Right atrium auricular region (tissue), 2 donors: ENCODE data around the gene ATP6V1B1. TPM values are rescaled to one million over a fixed set of nuclear protein-coding genes. Genes with fewer than 3 reads are reported as not detected.

Experiments
- DNase-seq: peaks from one replicate; pipeline ENCODE4 v3.0.0-alpha.2; 2019; ENCODE audit warnings: low spot score
- H3K27ac ChIP-seq, 2 donors: fragments of 200-600 bp; sonication (generic); 1 replicate in 1 of 2; 2 replicates in 1 of 2; pipeline ENCODE4 v1.5.1; 2016 to 2019
- H3K27me3 ChIP-seq, 2 donors: fragments of 200-600 bp; sonication (generic); one replicate each; pipeline versions ENCODE4 v1.5.1 to v1.6.0; 2017 to 2019
- H3K36me3 ChIP-seq: fragments of 200-600 bp; sonication (generic); one replicate; pipeline ENCODE4 v1.5.1; 2016
- H3K4me1 ChIP-seq, 2 donors: fragments of 200-600 bp; sonication (generic); one replicate each; pipeline versions ENCODE4 v1.5.1 to v1.6.0; 2017 to 2019
- H3K4me3 ChIP-seq, 2 donors: fragments of 200-600 bp; sonication (generic); 1 replicate in 1 of 2; 2 replicates in 1 of 2; pipeline ENCODE4 v1.5.1; 2017 to 2019; ENCODE audit warnings: mild to moderate bottlenecking in 1 of 2, moderate library complexity in 1 of 2
- H3K9me3 ChIP-seq, 2 donors: fragments of 200-600 bp; sonication (generic); one replicate each; pipeline ENCODE4 v1.5.1; 2019
- CTCF ChIP-seq, 2 donors: fragments of 200-600 bp; sonication (generic); IDR thresholded peaks; one replicate each; pipeline ENCODE4 v1.5.1; 2019; ENCODE audit warnings: antibody characterized with exemption in 2 of 2
- total RNA-seq, 2 donors: library from RNA; depleted of rRNA; stranded (reverse); fragments of >200 nt; gene quantifications; one replicate each; pipeline ENCODE4 v1.1.0, GENCODE V29; 2016

The ATP6V1B1 gene
- total RNA-seq, 2 donors from 2014 or later, result not detected

- no peak overlapping the region for H3K27ac ChIP-seq
- TF ChIP-seq CTCF (IDR thresholded peaks at IDR 0.05), result no peak
- no peaks in the 10 kb centered on the region for H3K9me3 ChIP-seq
- peaks cover 54% of the 10 kb centered on the region for H3K36me3 ChIP-seq
- peaks cover 0 to 27% of the 10 kb centered on the region in 2 donors for H3K4me1 ChIP-seq
- DNase-seq, result peak; percentile 28
- H3K4me3 ChIP-seq, result no peak overlapping the region
- no peaks in the 10 kb centered on the region for H3K27me3 ChIP-seq
Observed at GRCh38 chr2:70990216-70990615, 54.5 kb downstream of the ATP6V1B1 start.

GRCh38 chr2:70991142-70991541 is 55.4 kb downstream of the ATP6V1B1 start:
- Histone ChIP-seq H3K27me3 (no peaks in the 10 kb centered on the region), H3K4me1 (peaks cover 0 to 34% of the 10 kb centered on the region in 2 donors), H3K4me3 (no peak overlapping the region), H3K9me3 (no peaks in the 10 kb centered on the region), H3K27ac (no peak overlapping the region), H3K36me3 (peaks cover 54% of the 10 kb centered on the region)
- peak; percentile 42 for DNase-seq
- no peak for TF ChIP-seq CTCF (IDR thresholded peaks at IDR 0.05)

- H3K9me3 ChIP-seq, result no peaks in the 10 kb centered on the region
- no peak overlapping the region for H3K4me3 ChIP-seq
- no peaks in the 10 kb centered on the region for H3K27me3 ChIP-seq
- TF ChIP-seq CTCF (IDR thresholded peaks at IDR 0.05), result no peak
- peaks cover 0 to 34% of the 10 kb centered on the region in 2 donors for H3K4me1 ChIP-seq
- H3K27ac ChIP-seq, result no peak overlapping the region
- DNase-seq, result no peak
- H3K36me3 ChIP-seq, result peaks cover 50% of the 10 kb centered on the region
Observed at GRCh38 chr2:70991742-70992141, 56.0 kb downstream of the ATP6V1B1 start.

GRCh38 chr2:70992945-70993853 is 57.5 kb downstream of the ATP6V1B1 start:
- peak; percentile 38 for DNase-seq
- H3K4me3 ChIP-seq, result peak overlapping the region; percentile 98 to 99
- no peaks in the 10 kb centered on the region for H3K27me3 ChIP-seq
- no peak for TF ChIP-seq CTCF (IDR thresholded peaks at IDR 0.05)
- H3K36me3 ChIP-seq, result peaks cover 38% of the 10 kb centered on the region
- peaks cover 0 to 30% of the 10 kb centered on the region in 2 donors for H3K4me1 ChIP-seq
- H3K9me3 ChIP-seq, result no peaks in the 10 kb centered on the region
- peak overlapping the region in 1 of 2 donors; percentile 93 for H3K27ac ChIP-seq

GRCh38 chr2:70994009-70994698 is 58.5 kb downstream of the ATP6V1B1 start:
- Histone ChIP-seq H3K27ac (peak overlapping the region; percentile 87 to 93), H3K27me3 (no peaks in the 10 kb centered on the region), H3K4me3 (peak overlapping the region; percentile 98 to 99), H3K4me1 (peaks cover 0 to 23% of the 10 kb centered on the region in 2 donors), H3K36me3 (peaks cover 28% of the 10 kb centered on the region), H3K9me3 (no peaks in the 10 kb centered on the region)
- TF ChIP-seq CTCF (IDR thresholded peaks at IDR 0.05), result no peak
- peak; percentile 58 for DNase-seq
